ENCODE measurements around the gene ANXA4. TPM values are rescaled to one million over a fixed set of nuclear protein-coding genes. Genes with fewer than 3 reads are reported as not detected.

ANXA4 gene
- total RNA-seq, 2 experiments from 2014 or later, result 14.6 to 17.5 TPM

- CTCF ChIA-PET, result interaction anchor here (1.9 to 8.7 kb wide), 3 partner anchors 12 to 239 kb away, joined by 5 to 73 read pairs (median 23); no protein-coding TSS in a partner anchor
- Mint-ChIP-seq H3K27me3 (peaks cover 3% of the 10 kb centered on the region), H3K9me3 (no peaks in the 10 kb centered on the region), H3K4me1 (ENCODE audit: low read depth) (peaks cover 6% of the 10 kb centered on the region), H3K4me3 (no peak overlapping the region), H3K27ac (no peak overlapping the region), H3K36me3 (ENCODE audit: low read depth) (peaks cover 4% of the 10 kb centered on the region)
- ATAC-seq (no peak), DNase-seq (no peak)
- no peak for TF ChIP-seq CTCF (IDR thresholded peaks at IDR 0.05)
- POLR2A ChIA-PET, result no interaction called here
- intact Hi-C loops (cut with micrococcal nuclease), result no loop called here
These were observed 62.5 kb downstream of the ANXA4 start for GRCh38 chr2:69804416-69804815.

- ChIA-PET POLR2A (no interaction called here), CTCF (interaction anchor here (0.6 to 8.7 kb wide), 4 partner anchors 10 to 81 kb away, joined by 3 to 73 read pairs (median 13); no protein-coding TSS in a partner anchor)
- DNase-seq, result no peak
- ATAC-seq, result no peak
- Mint-ChIP-seq H3K27me3 (no peaks in the 10 kb centered on the region), H3K4me3 (no peak overlapping the region), H3K9me3 (no peaks in the 10 kb centered on the region), H3K36me3 (ENCODE audit: low read depth) (peaks cover 4% of the 10 kb centered on the region), H3K4me1 (ENCODE audit: low read depth) (peaks cover 6% of the 10 kb centered on the region), H3K27ac (no peak overlapping the region)
- TF ChIP-seq CTCF (IDR thresholded peaks at IDR 0.05), result no peak
- intact Hi-C loops (cut with micrococcal nuclease), result no loop called here
These were observed 64.0 kb downstream of the ANXA4 start for GRCh38 chr2:69805887-69806286.

GRCh38 chr2:69807821-69808540 is 66.0 kb downstream of the ANXA4 start:
- POLR2A ChIA-PET, result no interaction called here
- DNase-seq, result no peak

GRCh38 chr2:69810550-69810949 is 68.6 kb downstream of the ANXA4 start:
- Mint-ChIP-seq H3K36me3 (ENCODE audit: low read depth) (no peaks in the 10 kb centered on the region), H3K27me3 (no peaks in the 10 kb centered on the region), H3K4me1 (ENCODE audit: low read depth) (no peaks in the 10 kb centered on the region), H3K9me3 (no peaks in the 10 kb centered on the region), H3K27ac (no peak overlapping the region), H3K4me3 (no peak overlapping the region)
- TF ChIP-seq CTCF (IDR thresholded peaks at IDR 0.05), result no peak
- CTCF ChIA-PET, result interaction anchor here (1.0 to 6.3 kb wide), 2 partner anchors 20 to 85 kb away, joined by 4 to 87 read pairs; no protein-coding TSS in a partner anchor
- DNase-seq (no peak), ATAC-seq (no peak)
- POLR2A ChIA-PET, result interaction anchor here (0.5 kb wide), 1 partner anchor 85 kb away, joined by 3 read pairs; no protein-coding TSS in a partner anchor
- intact Hi-C loops (cut with micrococcal nuclease), result no loop called here

More at GRCh38 chr2:69807821-69808540, 66.0 kb downstream of the ANXA4 start:
- Mint-ChIP-seq H3K4me3 (no peak overlapping the region), H3K27ac (no peak overlapping the region), H3K9me3 (no peaks in the 10 kb centered on the region), H3K4me1 (ENCODE audit: low read depth) (peaks cover 6% of the 10 kb centered on the region), H3K36me3 (ENCODE audit: low read depth) (peaks cover 4% of the 10 kb centered on the region), H3K27me3 (no peaks in the 10 kb centered on the region)
- no peak for TF ChIP-seq CTCF (IDR thresholded peaks at IDR 0.05)
- no peak for ATAC-seq
- intact Hi-C loops (cut with micrococcal nuclease), result no loop called here
- CTCF ChIA-PET, result interaction anchor here (1.8 to 6.3 kb wide), 2 partner anchors 9 to 83 kb away, joined by 7 to 87 read pairs; no protein-coding TSS in a partner anchor

- H3K9me3 Mint-ChIP-seq, result no peaks in the 10 kb centered on the region
- ChIA-PET POLR2A (interaction anchor here (0.5 to 2.5 kb wide), 2 partner anchors 85 to 86 kb away, joined by 3 to 12 read pairs; no protein-coding TSS in a partner anchor), CTCF (interaction anchor here (0.9 to 6.3 kb wide), 2 partner anchors 86 to 97 kb away, joined by 3 to 87 read pairs; no protein-coding TSS in a partner anchor)
- no peaks in the 10 kb centered on the region for H3K4me1 Mint-ChIP-seq (ENCODE audit: low read depth)
- no peak overlapping the region for H3K4me3 Mint-ChIP-seq
- H3K27ac Mint-ChIP-seq, result no peak overlapping the region
- no peak for DNase-seq
- no peaks in the 10 kb centered on the region for H3K27me3 Mint-ChIP-seq
- intact Hi-C loops (cut with micrococcal nuclease), result no loop called here
- no peak for TF ChIP-seq CTCF (IDR thresholded peaks at IDR 0.05)
- H3K36me3 Mint-ChIP-seq (ENCODE audit: low read depth), result no peaks in the 10 kb centered on the region
- ATAC-seq, result no peak
These were observed 69.1 kb downstream of the ANXA4 start for GRCh38 chr2:69811018-69811417.
